Measurements from ENCODE around the gene ADGRV1. TPM values are rescaled to one million over a fixed set of nuclear protein-coding genes. Genes with fewer than 3 reads are reported as not detected.
"Not testable (repeated sequence)": the region's sequence is repeated elsewhere in the genome, so short reads cannot be mapped to it uniquely, and the experiment has no call there.

The ADGRV1 gene
- total and polyA plus RNA-seq, 8 donors, result 12.5 to 36.4 (median 16.9) TPM

DNA sequence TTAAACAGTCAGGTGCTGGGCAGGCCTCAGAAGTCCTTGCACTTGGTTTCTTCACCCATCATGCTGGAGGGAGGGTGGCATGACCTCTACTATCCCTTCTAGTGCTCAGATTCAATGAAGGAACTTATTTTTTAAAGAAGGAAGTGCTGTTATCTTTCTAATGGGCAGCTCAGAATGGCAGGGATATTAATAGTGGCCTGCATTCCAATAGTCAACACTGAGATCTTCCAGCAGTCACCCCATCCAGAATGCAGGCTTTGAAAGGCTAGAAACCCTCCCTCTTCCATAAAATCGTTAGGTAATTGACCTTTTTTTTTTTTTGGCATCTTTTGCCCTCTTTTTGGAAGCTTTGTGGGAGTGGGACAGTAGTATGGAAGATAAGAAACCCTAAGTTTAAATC lies 499.6 kb downstream of the ADGRV1 start:
- Histone ChIP-seq H3K27me3 (no peaks in the 10 kb centered on the region), H3K4me1 (peaks cover 4 to 45% of the 10 kb centered on the region in 2 donors), H3K9me3 (no peaks in the 10 kb centered on the region), H3K36me3 (no peaks in the 10 kb centered on the region), H3K27ac (peak overlapping the region in 1 of 2 donors; percentile 9), H3K4me3 (no peak overlapping the region)
- ATAC-seq, result no peak
- TF ChIP-seq, protein P1, sequence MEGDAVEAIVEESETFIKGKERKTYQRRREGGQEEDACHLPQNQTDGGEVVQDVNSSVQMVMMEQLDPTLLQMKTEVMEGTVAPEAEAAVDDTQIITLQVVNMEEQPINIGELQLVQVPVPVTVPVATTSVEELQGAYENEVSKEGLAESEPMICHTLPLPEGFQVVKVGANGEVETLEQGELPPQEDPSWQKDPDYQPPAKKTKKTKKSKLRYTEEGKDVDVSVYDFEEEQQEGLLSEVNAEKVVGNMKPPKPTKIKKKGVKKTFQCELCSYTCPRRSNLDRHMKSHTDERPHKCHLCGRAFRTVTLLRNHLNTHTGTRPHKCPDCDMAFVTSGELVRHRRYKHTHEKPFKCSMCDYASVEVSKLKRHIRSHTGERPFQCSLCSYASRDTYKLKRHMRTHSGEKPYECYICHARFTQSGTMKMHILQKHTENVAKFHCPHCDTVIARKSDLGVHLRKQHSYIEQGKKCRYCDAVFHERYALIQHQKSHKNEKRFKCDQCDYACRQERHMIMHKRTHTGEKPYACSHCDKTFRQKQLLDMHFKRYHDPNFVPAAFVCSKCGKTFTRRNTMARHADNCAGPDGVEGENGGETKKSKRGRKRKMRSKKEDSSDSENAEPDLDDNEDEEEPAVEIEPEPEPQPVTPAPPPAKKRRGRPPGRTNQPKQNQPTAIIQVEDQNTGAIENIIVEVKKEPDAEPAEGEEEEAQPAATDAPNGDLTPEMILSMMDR (IDR thresholded peaks at IDR 0.05), result no peak
- intact Hi-C loops (cut with DNase I), result no loop called here
- DNase-seq, result no peak

DNA sequence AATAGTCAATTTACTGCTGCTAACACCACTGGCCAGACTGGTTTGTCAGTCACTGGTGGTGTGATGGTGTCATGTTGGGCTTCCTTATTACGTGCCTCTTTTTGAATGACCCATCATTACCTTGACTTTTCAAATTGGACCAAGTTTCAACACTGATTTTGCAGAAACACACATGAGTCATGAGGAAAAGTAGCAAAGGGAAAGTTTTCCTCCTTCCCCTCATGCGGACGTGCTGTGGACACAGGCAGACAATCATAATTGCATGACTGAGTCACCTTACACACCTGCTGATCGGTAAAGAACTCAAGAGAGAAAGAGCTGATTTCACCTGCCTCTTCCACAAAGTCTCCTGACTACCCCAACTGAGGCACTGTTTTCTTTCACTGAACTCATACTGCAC lies 500.0 kb downstream of the ADGRV1 start:
- no peaks in the 10 kb centered on the region for H3K9me3 ChIP-seq
- ATAC-seq (peak; percentile 80), DNase-seq (no peak)
- H3K4me3 ChIP-seq, result no peak overlapping the region
- H3K4me1 ChIP-seq, result peaks cover 4 to 41% of the 10 kb centered on the region in 2 donors
- H3K27me3 ChIP-seq, result no peaks in the 10 kb centered on the region
- H3K27ac ChIP-seq, result peak overlapping the region in 1 of 2 donors; percentile 9
- no peaks in the 10 kb centered on the region for H3K36me3 ChIP-seq
- TF ChIP-seq, protein P1 (IDR thresholded peaks at IDR 0.05), result no peak
- intact Hi-C loops (cut with DNase I), result no loop called here

DNA sequence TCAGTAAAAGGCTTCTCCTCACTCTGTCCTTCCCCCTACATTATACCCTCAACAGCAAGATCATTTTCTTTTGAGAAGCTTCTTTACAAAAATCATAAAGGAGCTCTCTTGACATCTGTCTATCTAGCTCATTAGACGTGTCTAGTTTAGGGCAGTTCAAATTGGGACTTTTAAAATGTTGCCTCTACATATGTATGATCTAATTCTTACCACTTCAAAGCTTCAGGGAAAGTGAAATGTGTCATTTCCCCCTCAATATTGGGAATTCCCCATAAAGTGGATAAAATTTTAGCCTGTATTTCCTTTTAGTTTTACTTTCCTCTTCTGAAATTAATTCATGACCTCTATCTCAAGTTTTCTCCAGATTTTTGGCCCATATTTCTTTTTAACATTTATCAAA lies 500.8 kb downstream of the ADGRV1 start:
- no peak overlapping the region for H3K4me3 ChIP-seq
- peak; percentile 33 for ATAC-seq

DNA sequence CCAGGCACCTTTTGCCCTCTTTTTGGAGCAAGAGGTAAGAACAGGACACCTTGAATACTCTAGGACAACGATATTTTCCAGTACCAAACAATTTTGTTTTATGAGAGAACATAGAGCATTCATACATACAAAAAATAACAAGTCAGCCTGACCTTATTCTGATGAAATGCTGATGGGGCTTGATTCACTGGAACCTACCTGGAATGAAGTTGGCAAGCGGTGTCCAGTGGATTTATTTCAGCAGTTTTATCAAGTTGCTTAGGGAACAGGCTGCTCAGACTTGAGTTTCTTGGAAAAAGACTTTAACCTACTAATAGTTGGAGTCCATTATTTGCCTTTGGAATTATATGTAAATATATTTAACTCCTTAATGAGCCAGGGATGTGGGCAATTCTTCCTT lies 502.5 kb downstream of the ADGRV1 start:
- H3K27me3 ChIP-seq, result no peaks in the 10 kb centered on the region
- no peaks in the 10 kb centered on the region for H3K9me3 ChIP-seq
- DNase-seq, result no peak
- no peak overlapping the region for H3K4me3 ChIP-seq
- no peak overlapping the region for H3K27ac ChIP-seq
- no peaks in the 10 kb centered on the region for H3K36me3 ChIP-seq
- H3K4me1 ChIP-seq, result peaks cover 4 to 31% of the 10 kb centered on the region in 2 donors
- intact Hi-C loops (cut with DNase I), result no loop called here
- no peak for ATAC-seq
- TF ChIP-seq, protein P1 (IDR thresholded peaks at IDR 0.05), result no peak

More for the DNA sequence above, 500.8 kb downstream of the ADGRV1 start:
- Histone ChIP-seq H3K36me3 (no peaks in the 10 kb centered on the region), H3K27ac (peak overlapping the region in 1 of 2 donors; percentile 9), H3K4me1 (peaks cover 4 to 34% of the 10 kb centered on the region in 2 donors), H3K9me3 (no peaks in the 10 kb centered on the region), H3K27me3 (no peaks in the 10 kb centered on the region)
- intact Hi-C loops (cut with DNase I), result no loop called here
- TF ChIP-seq, protein P1 (IDR thresholded peaks at IDR 0.05), result no peak
- DNase-seq, result no peak

DNA sequence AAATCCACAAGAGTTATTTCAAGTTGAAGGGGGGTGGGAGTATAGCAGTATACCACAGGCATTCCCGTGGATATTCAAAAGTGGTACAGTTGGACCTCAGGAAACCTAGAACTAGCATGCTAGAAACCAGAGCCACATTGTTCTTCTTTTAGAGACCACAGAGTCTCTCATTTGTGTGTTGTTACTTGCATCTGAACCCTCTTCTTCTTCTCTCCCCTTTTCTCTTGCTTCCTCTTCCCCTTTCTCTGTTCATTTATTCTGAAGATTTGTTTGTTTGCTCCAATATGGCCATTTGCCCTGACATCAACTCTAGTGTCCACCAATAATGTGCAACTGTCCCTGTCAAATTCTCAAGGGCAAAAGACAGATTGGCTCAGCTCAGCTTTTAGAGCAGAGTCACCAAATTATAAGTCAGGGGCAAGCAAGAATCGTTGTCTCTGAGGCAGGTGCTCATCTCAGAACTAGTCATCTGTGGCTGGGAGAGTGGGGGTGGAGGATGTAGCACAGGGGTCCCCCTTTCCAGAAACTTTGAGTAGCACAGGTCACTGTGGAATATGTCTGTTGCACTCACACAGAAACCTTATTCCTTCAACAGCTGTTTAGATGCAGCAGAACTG lies 503.5 kb downstream of the ADGRV1 start:
- intact Hi-C loops (cut with DNase I), result no loop called here
- Histone ChIP-seq H3K9me3 (no peaks in the 10 kb centered on the region), H3K4me3 (no peak overlapping the region), H3K27me3 (no peaks in the 10 kb centered on the region), H3K27ac (no peak overlapping the region), H3K4me1 (peaks cover 4 to 31% of the 10 kb centered on the region in 2 donors), H3K36me3 (no peaks in the 10 kb centered on the region)
- DNase-seq (no peak), ATAC-seq (no peak)
- TF ChIP-seq, protein P1 (IDR thresholded peaks at IDR 0.05), result no peak

DNA sequence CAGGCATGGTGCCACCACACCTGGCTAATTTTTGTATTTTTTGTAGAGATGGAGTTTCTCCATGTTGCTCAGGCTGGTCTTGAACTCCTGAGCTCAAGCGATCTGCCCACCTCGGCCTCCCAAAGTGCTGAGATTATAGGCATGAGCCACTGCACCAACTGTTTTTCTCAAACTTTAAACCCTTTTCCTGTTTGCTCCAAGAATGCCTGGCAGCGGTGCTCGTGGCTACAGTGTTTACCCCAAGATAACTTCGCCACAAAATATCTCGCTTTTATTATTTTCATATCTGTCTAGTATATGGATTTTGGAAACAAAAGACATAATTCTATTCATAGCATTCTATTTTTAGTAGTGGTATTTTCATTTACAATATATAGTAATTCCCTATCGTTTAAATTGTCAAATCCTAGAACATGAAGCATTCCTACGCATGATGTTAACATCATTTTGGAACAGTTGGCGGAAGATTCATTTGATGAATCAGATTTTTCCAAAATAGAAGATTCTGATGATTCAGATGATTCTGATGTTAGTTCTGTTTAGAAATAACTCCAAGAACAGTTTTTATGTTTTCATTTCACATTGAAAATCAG lies 504.6 kb downstream of the ADGRV1 start:
- H3K27ac ChIP-seq, result peak overlapping the region in 1 of 2 donors; percentile 22
- H3K36me3 ChIP-seq; ATAC-seq; intact Hi-C loops (cut with DNase I); DNase-seq; H3K4me3 ChIP-seq; H3K9me3 ChIP-seq; H3K27me3 ChIP-seq: not testable (repeated sequence)
- H3K4me1 ChIP-seq, result peaks cover 4 to 20% of the 10 kb centered on the region in 2 donors
